GM18499 (cell line): ENCODE results near the gene EFCAB12.
"Not testable (repeated sequence)": the region's sequence is repeated elsewhere in the genome, so short reads cannot be mapped to it uniquely, and the experiment has no call there.

Experiments used
- ATAC-seq: cut with Tn5 transposase; IDR thresholded peaks from one replicate; pipeline ENCODE4 v1.9.1; 2021; ENCODE audit warnings: moderate number of reproducible peaks; ENCODE audit not compliant: insufficient read depth, unreplicated experiment

The EFCAB12 gene

DNA sequence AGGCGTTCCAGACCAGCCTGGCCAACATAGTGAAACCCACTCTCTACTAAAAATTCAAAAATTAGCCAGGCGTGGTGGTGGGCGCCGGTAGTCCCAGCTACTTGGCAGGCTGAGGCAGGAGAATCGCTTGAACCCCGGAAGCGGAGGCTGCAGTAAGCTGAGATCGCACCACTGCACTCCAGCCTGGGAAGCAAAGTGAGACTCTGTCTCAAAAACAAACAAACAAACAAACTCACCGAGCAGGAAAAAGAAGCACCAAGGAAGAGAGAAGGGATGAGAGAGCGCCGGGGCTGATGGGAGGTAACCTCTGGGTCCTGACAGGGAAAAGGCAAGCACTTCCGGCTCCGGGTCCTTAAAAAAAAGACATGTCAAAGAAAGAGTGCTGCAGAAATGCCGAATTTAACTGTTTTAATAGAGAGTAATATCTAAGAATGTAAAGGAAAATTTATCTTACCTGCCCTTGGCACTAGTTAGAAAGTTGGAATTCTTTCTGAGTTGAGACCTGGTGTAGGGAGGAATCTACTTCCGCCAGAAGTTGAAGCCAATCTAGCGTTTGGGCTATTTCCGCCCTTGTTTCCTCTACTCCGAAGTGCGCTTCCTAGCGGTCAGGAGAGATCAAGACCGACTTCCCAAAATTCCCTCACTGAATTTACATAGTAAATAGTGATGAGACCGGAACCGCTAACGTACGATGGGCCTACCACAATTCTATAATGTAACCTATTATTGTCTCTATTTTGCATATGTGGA, 29.1 kb downstream of the EFCAB12 start:
- ATAC-seq, result peak; percentile 54

- ATAC-seq, result no peak
Measured at GRCh38 chr3:129398803-129399144, 29.7 kb downstream of the EFCAB12 start.

DNA sequence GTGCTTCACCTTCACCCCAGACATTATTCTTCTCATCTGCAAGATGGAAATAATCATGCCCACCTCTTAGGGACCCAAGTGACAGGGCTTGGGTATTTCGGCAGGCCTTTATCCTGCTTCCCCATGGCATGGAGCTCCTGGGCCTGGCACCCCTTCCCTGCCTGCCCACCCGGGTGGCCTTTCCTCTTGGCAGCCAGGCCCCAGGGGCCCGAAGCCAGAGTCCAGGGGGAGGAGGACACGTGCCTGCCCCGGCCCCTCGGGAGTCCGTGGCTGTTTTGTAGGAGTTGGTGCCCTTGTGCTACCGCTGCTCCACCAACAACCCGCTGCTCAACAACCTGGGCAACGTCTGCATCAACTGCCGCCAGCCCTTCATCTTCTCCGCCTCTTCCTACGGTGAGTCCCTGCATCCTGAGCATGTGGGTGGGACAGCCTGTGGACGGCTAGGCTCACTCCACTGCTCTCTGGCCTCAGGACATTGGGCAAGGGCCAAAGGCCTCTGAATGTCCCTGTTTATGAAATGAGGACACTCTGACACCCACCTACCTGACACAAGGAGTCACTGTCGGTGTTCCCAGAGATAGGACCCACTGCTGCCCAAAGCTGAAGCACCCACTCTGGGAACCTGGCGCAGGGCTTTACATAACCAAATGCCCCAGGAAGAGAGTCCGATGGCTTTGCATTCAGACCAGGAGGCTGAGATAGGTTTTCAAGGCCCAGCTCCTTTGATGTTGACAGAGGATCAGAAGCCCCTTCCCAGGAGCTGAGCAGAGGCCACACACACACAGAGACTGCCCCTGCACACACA, 34.5 kb downstream of the EFCAB12 start:
- not testable (repeated sequence) for ATAC-seq

GRCh38 chr3:129393271-129393670, 35.2 kb downstream of the EFCAB12 start:
- no peak for ATAC-seq

- ATAC-seq, result not testable (repeated sequence)
Measured at GRCh38 chr3:129392106-129392887, 36.1 kb downstream of the EFCAB12 start.

DNA sequence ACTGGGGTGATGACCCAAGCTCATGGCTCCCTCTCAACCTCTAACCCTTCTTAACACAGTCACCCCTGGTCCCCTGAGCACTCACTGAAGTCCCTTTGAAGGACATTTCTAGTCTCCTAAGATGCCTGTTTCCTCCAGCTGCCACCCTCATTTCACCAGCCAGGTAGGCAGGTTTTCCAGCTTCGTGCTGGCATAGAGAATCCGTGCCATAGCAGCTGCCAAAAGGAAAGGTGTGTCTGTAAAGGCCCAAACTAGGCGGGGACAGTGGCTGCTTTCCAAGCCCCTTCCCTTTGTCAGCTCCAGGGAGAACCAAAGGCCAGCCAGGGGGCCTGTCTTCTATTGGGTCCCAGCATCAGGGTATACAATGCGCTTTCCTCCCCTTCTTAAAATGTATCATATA, 36.9 kb downstream of the EFCAB12 start:
- not testable (repeated sequence) for ATAC-seq

DNA sequence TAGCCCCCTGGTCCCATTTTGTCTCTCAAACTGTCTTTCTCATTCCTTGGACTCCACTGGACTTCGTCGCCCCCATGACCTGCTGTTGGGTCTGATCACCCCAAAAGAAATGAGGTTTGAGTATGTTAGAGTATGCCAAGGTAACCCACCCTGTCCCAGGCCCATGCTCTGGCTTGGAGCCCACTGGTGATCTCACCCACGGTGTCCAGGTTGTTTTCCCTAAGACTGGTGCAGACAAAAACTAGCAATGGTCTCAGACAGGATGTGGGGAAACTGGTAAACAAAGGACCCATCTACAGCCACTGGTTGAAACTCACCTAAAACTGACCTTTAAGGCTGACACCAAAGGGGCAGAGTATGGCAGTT, 38.9 kb downstream of the EFCAB12 start:
- ATAC-seq, result no peak

GRCh38 chr3:129388791-129389571, 39.5 kb downstream of the EFCAB12 start:
- not testable (repeated sequence) for ATAC-seq

- no peak for ATAC-seq
Measured at GRCh38 chr3:129387487-129387886, 40.9 kb downstream of the EFCAB12 start.

DNA sequence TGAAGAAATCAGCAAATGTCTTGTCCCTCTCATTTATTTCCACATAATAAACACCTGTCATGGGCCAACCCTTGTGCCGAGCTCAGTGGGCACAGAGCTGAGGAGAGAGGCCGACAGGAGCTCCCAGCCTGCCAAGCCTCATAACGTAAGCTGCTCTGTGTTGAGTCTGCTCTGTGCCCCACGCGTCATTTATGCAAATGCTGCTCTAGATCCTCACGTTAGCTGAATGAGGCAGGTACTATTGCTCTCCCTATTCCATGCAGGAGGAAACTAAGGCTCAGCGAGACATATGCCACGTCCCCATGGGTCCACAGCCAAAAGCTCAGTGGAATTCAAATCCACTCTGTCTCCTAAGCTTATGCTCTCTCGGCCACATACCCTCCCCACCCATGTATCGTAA, 41.5 kb downstream of the EFCAB12 start:
- no peak for ATAC-seq

- ATAC-seq, result not testable (repeated sequence)
Measured at GRCh38 chr3:129385507-129385906, 42.9 kb downstream of the EFCAB12 start.

- ATAC-seq, result no peak
Measured at GRCh38 chr3:129384594-129385323, 43.7 kb downstream of the EFCAB12 start.

DNA sequence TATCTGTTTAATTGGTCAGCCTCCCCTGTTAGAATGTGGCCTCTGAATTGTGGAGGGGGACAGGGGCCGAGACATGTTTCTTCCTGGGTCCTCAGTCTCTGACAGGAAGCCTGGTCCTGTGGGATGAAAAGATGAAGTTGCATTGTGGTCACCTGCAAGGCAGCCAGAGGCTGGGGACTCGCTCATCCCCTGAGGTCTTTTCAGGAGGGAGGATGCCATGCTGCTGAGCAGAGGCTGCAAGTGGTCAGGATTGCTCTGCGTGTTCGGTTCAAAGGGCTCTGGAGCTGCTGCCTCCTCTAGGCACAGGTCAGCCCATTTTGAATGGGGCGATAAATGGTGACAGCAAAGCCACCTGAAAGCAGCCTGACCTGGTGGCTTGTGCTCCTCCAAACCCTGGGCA, 44.3 kb downstream of the EFCAB12 start:
- ATAC-seq, result not testable (repeated sequence)

- no peak for ATAC-seq
Measured at GRCh38 chr3:129383292-129383860, 45.1 kb downstream of the EFCAB12 start.

DNA sequence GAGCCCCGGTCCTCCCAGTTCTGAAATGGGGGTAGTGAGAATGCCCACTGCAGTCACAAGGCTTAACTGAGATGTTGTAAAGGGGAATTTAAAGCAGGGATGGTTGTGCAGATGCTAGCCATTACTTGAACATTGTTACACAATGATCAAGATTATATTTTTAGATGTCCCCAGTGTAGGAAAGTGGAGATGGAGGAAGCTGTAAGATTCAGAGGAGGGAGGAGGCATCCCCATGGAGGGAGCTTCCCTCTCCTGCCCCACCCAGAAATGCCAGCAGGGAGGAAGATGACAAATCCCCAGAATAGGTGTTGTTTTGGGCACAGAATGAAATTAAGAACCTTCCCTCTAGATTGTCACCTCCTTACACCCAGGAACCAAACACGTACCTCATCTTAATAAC, 46.1 kb downstream of the EFCAB12 start:
- no peak for ATAC-seq

DNA sequence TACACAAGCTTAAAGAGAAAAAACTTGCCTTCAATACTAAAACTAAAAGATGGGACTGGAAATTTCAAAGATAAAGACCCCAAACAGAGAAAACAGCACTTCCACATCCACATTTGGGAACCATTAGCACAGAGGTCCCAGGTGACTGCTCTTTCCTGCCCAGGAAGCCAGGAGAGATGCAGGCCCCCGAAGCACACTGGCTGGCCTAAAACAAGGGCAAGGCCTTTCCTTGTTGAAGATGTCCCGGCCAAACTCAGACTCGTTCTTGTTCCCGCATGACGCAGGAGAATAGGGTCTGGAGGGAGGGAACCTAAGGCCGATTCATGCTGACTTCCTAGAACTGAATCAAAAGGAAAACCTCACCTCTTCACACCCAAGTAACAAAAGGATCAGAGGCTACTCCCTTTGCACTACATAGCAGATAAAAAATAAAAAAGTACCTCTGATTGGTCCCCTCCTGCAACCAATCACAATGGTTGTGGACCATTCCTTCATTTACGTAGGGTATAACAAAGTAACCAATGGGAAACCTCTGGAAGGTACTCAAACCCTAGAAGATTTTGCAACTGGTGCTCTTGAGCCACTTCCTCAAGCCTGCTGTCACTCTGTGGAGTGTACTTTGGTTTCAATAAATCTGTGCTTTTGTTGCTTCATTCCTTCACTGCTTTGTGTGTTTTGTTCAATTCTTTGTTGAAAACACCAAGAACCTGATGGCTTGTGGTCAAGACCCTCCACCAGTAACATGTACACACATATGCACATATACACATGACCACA, 48.7 kb downstream of the EFCAB12 start:
- no peak for ATAC-seq

DNA sequence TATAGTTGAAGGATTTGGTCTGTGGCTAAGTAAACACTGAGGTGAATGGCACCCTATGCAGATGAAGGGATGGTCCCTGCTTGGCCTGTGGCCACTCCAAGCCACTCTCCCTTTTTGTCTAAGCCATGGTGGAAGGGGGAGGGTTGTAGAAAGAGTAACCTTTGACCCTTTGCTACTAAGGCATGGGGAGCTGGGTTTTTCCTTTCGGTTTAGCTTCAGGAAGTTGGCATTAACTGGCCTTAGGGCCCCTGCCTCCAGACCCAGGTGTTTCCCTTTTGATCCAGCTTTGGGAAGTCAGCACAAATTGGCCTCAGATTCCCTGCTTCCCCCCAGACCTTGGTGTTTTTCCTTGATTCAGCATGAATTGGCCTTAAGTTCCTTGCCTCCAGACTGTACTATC, 49.5 kb downstream of the EFCAB12 start:
- ATAC-seq, result no peak

- ATAC-seq, result no peak
Measured at GRCh38 chr3:129377615-129378014, 50.8 kb downstream of the EFCAB12 start.

DNA sequence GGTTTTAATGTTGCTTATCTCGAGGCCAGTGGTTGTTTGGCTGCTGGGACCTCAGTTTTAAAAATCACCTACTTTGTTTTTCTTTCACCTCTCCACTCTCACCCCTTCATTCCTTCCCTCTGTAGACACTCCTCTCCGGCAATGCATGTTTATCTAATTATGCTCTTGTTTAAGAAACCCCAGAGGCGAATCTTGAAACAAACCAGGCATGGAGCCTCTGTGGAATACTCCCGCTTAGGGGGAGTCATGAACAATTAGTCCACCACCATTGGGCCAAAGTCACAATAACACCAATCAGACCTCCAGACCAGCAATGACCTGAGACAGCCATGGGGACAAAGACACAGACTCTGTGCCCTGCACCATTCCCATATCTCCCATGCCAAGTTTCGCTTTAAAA, 53.3 kb downstream of the EFCAB12 start:
- ATAC-seq, result no peak
